Measurements from ENCODE around the gene THUMPD3. TPM values are rescaled to one million over a fixed set of nuclear protein-coding genes. Genes with fewer than 3 reads are reported as not detected.

The THUMPD3 gene, protein sequence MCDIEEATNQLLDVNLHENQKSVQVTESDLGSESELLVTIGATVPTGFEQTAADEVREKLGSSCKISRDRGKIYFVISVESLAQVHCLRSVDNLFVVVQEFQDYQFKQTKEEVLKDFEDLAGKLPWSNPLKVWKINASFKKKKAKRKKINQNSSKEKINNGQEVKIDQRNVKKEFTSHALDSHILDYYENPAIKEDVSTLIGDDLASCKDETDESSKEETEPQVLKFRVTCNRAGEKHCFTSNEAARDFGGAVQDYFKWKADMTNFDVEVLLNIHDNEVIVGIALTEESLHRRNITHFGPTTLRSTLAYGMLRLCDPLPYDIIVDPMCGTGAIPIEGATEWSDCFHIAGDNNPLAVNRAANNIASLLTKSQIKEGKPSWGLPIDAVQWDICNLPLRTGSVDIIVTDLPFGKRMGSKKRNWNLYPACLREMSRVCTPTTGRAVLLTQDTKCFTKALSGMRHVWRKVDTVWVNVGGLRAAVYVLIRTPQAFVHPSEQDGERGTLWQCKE
- total RNA-seq: 10 to 100 TPM; 46.1 to 52.0 TPM

DNA sequence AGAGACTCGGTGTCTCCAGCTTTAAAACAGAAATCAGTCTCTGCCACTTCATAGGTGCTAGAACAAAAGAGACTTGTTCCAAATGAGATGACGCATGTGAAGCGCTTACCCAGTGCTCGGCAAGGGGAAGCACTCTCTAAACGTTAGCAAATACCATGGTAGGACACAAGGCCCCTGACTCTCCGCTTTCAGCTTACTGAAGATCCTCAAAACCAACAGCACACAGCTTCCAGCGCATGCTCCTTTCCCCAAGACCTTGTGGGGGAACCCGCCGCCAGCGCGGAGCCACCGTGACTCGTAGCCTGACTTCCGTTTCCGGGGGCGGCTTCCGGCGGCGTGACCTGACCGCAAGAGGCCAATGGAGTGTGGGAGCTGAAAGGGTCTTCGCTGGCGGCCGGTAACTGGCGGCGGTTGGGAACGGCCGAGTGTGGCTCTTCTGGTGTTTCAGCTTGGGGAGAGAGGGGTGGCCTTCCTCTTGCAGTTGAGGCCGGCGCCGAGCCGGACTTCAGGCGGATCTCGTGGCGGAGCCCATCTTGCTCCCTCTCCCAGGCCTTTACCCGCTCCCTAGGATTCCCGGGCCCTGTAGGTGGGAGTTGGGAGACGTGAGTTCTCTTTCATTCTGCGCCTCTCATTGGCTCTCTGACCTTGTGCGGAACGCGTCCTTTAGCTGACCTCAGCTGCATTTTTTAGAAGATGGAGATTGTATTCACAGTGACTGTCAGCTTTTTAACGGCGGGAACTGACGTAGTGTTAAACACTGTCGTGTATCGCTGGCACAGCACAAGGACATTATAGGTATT is at the start of gene THUMPD3:
THUMPD3 (plus strand) TSS at position 324 of the 800 bp plus-strand sequence. CDS start 2,015 bp downstream, outside the sequence.
- CTCF ChIA-PET: interaction anchor here (0.7 to 3.1 kb wide), 12 partner anchors 10 to 141 kb away, joined by 3 to 52 read pairs (median 5); no protein-coding TSS in a partner anchor
- peaks cover 39% of the 10 kb centered on the region for H3K4me1 Mint-ChIP-seq
- peak within 1 kb of the TSS; percentile 98 for H3K27ac Mint-ChIP-seq
- no peaks in the 10 kb centered on the region for H3K27me3 Mint-ChIP-seq
- peaks cover 20% of the 10 kb centered on the region for H3K36me3 Mint-ChIP-seq
- DNase-seq (peak; percentile 96), ATAC-seq (peak; percentile 96)
- H3K9me3 Mint-ChIP-seq (ENCODE audit: low read depth): no peaks in the 10 kb centered on the region
- peak within 1 kb of the TSS; percentile 88 for H3K4me3 Mint-ChIP-seq

DNA sequence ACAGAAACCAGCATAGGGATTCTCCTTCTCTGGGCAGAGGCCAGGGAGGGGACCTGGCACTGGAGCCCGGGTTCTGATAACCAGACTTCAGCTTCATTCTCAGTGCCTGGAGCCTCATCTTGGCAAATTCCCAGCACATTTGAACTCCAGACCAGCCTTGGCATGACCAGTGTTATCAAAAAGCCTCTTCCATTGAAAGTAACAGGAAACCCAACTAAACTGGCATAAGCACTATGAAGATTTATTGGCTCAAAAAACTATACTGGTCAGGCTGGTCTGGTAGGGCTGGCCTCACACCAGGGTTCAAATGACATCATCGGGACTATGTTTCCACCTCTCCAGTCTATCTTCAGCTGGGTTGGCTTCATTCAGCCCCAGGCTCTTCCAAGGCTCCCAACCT is 48.1 kb upstream of the THUMPD3 start:
- CTCF ChIA-PET: interaction anchor here (3.6 kb wide), 1 partner anchor 12 kb away, joined by 18 read pairs; no protein-coding TSS in a partner anchor
- no peak for ATAC-seq

DNA sequence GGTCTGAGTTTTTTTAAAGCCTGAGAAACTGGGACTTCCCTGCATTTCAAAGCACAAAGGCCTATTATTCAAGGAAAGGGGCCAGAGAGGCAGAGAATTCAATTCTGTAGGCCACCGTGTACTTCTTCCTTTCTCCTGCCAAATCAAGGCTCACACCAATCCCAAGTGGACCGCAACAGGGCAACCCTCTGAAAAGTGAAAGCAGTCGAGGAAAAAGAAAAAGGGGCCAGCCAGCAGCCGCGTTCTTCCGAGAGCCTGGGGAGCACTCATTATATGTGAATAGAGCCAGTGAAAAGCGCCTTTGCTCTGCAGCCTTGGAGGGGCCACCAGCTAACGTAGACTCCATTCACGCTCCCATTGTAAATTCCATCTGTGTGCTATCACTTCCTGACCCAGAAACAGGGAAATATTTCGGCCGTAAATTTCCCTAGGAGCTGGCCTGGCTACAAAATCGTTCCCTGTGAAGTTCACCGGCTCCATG is 45.9 kb upstream of the THUMPD3 start:
- Mint-ChIP-seq H3K4me1 (no peaks in the 10 kb centered on the region), H3K27me3 (peaks cover 2% of the 10 kb centered on the region)
- CTCF ChIA-PET: interaction anchor here (0.7 to 0.8 kb wide), 2 partner anchors 14 to 15 kb away, joined by 3 to 4 read pairs; no protein-coding TSS in a partner anchor

More for the DNA sequence above, 48.1 kb upstream of the THUMPD3 start:
- DNase-seq: no peak
- Mint-ChIP-seq H3K9me3 (ENCODE audit: low read depth) (no peaks in the 10 kb centered on the region), H3K4me1 (no peaks in the 10 kb centered on the region), H3K36me3 (no peaks in the 10 kb centered on the region), H3K27me3 (peaks cover 4% of the 10 kb centered on the region), H3K4me3 (no peak overlapping the region), H3K27ac (no peak overlapping the region)

DNA sequence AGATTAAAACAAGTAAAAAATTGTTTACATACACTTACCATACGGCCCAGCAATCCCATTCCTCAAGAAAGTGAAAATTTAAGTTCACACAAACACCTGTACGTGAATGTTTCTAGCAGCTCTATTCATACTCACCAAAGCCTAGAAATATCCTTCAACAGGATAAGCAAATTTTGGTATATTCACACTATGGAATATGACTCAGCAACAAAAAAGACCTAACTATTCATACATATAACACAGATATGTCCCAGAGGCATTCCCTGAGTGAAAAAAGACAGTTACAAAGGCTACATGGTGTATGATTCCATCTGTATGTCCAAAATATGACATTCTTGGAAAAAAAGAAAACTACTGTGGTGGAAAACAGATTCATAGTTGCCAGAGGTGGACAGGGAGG is 40.1 kb upstream of the THUMPD3 start:
- Mint-ChIP-seq H3K36me3 (peaks cover 3% of the 10 kb centered on the region), H3K4me1 (no peaks in the 10 kb centered on the region), H3K27me3 (no peaks in the 10 kb centered on the region), H3K4me3 (no peak overlapping the region), H3K9me3 (ENCODE audit: low read depth) (peaks cover 3% of the 10 kb centered on the region), H3K27ac (no peak overlapping the region)
- no peak for ATAC-seq
- CTCF ChIA-PET: no interaction called here
- DNase-seq: no peak

More for the DNA sequence above, 45.9 kb upstream of the THUMPD3 start:
- H3K27ac Mint-ChIP-seq: no peak overlapping the region
- ATAC-seq: no peak
- H3K36me3 Mint-ChIP-seq: no peaks in the 10 kb centered on the region
- DNase-seq: no peak
- H3K9me3 Mint-ChIP-seq (ENCODE audit: low read depth): no peaks in the 10 kb centered on the region
- no peak overlapping the region for H3K4me3 Mint-ChIP-seq

DNA sequence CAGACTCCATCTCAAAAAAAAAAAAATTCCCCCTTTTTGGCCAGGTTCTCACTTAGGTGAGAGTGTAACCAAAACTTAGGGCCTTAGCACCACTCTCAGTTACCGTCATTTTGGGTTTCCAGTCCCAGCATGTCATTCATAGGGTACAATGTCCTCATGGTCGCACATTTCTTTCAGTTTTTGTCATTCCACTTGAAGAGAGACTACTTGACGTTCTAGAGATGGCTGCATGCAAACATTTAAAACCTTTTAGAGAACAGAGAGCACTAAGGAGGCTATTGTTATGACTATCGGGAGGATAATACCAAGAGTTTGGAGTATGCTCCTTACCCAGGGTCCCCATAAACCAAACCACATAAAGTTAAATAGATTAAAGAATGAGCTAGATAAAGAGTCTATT is 37.9 kb upstream of the THUMPD3 start:
- Mint-ChIP-seq H3K36me3 (peaks cover 3% of the 10 kb centered on the region), H3K4me3 (no peak overlapping the region), H3K27ac (no peak overlapping the region), H3K27me3 (peaks cover 11% of the 10 kb centered on the region), H3K4me1 (no peaks in the 10 kb centered on the region), H3K9me3 (ENCODE audit: low read depth) (peaks cover 3% of the 10 kb centered on the region)
- ATAC-seq (no peak), DNase-seq (no peak)
- CTCF ChIA-PET: no interaction called here

DNA sequence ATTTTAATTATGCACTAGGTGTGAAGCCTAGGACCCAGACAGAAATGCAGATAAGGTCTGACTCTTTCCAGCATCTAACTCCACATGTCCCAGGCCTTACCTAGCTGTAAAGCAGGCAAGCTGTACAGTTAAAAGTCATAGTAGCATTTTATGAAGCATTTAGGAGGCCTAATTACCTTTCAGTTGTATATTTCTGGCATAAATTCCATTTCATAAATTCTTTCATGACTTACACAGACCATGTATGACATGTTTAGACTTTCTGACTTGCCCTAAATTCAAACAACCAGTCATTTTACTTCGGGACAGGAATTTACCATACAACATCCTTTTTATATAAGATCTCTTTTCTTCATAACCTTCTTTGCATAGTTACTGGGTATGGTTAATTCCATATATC is 35.3 kb upstream of the THUMPD3 start:
- ATAC-seq: no peak
- CTCF ChIA-PET: interaction anchor here (1.5 kb wide), 1 partner anchor 26 kb away, joined by 3 read pairs; no protein-coding TSS in a partner anchor
- H3K27ac Mint-ChIP-seq: no peak overlapping the region

DNA sequence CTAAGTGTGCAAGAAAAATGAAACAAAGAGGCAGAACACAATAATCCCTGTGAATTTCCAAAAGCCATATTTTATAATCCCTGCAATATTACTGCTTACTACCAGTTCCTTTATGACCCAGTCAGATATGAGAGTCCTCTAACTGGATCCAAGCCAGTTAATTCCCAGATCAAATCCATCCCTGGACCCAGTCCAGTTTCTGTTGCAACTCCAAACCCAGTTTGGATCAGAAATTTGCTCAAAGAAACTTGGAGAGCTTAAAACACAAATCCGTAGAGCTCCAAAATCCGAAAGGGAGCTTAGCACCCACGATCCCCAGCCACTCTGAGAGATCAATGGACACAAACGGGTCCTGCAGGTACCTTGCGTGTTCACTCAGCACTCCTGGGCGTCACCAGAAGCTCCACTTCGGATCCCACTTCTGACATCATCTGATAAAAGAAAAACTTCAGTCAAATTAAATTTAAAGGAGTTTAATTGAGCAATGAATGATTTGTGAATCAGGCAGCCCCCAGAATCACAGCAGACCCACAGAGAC is 32.6 kb upstream of the THUMPD3 start:
- Mint-ChIP-seq H3K27ac (no peak overlapping the region), H3K4me3 (no peak overlapping the region), H3K36me3 (peaks cover 3% of the 10 kb centered on the region), H3K9me3 (ENCODE audit: low read depth) (peaks cover 3% of the 10 kb centered on the region), H3K4me1 (no peaks in the 10 kb centered on the region), H3K27me3 (peaks cover 23% of the 10 kb centered on the region)
- CTCF ChIA-PET: interaction anchor here (0.7 to 1.3 kb wide), 3 partner anchors 10 to 341 kb away, joined by 3 to 4 read pairs (median 3); no protein-coding TSS in a partner anchor
- no peak for DNase-seq
- ATAC-seq: no peak

More for the DNA sequence above, 35.3 kb upstream of the THUMPD3 start:
- Mint-ChIP-seq H3K4me1 (no peaks in the 10 kb centered on the region), H3K27me3 (peaks cover 19% of the 10 kb centered on the region), H3K9me3 (ENCODE audit: low read depth) (peaks cover 3% of the 10 kb centered on the region), H3K4me3 (no peak overlapping the region), H3K36me3 (peaks cover 3% of the 10 kb centered on the region)
- no peak for DNase-seq

DNA sequence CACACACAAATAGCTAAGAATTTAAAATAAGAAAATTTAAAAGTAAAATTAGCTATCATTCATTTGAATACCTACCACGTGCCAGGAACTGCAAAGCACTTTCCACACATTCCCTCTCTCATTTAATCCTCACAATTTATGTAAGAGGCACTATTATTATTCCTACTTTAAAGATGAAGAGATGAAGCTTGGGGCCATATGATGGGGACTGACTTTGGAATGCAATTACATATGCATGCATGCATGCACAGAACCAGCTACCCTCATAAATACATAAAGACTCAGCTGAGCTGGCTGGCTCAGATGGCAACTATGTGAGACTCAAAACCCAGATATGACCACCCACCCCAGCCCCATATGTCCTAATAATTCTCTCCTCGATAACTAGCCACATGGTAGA is 31.7 kb upstream of the THUMPD3 start:
- peaks cover 3% of the 10 kb centered on the region for H3K9me3 Mint-ChIP-seq (ENCODE audit: low read depth)
- no peak overlapping the region for H3K27ac Mint-ChIP-seq
- H3K36me3 Mint-ChIP-seq: peaks cover 3% of the 10 kb centered on the region
- DNase-seq (no peak), ATAC-seq (no peak)
- CTCF ChIA-PET: interaction anchor here (1.3 kb wide), 1 partner anchor 9 kb away, joined by 4 read pairs; no protein-coding TSS in a partner anchor
- H3K4me1 Mint-ChIP-seq: no peaks in the 10 kb centered on the region
- no peak overlapping the region for H3K4me3 Mint-ChIP-seq
- peaks cover 23% of the 10 kb centered on the region for H3K27me3 Mint-ChIP-seq

DNA sequence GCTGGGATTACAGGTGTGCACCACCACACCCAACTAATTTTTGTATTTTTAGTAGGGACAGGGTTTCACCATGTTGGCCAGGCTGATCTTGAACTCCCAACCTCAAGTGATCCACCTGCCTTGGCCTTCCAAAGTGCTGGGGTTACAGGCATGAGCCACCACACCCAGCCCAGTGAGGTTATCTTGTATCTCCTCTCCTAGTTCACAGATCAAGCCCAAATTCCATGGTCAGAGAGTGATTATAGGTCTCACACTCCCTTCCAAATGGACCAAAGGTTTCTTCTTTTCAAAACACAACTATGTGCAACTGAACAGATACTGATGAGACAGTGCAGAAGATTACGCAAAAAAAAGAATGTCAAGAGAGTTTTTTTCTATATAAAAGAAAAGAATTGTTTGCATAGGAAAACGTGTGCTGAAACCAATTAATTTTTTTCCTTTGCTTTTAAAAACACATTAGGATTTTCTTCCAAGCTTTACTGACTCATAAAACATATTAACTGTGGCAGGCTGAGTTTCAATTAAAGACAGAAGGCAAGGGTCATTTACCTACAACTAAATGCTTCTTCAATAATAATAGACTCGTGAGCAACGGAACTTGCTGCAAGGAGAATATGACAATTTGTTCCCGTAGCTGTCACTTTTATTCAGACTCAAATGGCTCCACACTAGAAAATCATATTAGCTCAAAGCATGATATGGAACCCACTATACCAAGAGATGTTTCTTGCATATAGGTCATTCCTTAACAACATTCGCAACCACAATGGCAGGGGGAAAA is 30.4 kb upstream of the THUMPD3 start:
- Mint-ChIP-seq H3K4me3 (no peak overlapping the region), H3K36me3 (no peaks in the 10 kb centered on the region), H3K4me1 (no peaks in the 10 kb centered on the region), H3K27ac (no peak overlapping the region), H3K9me3 (ENCODE audit: low read depth) (no peaks in the 10 kb centered on the region), H3K27me3 (peaks cover 23% of the 10 kb centered on the region)
- ATAC-seq (no peak), DNase-seq (no peak)
- CTCF ChIA-PET: no interaction called here

DNA sequence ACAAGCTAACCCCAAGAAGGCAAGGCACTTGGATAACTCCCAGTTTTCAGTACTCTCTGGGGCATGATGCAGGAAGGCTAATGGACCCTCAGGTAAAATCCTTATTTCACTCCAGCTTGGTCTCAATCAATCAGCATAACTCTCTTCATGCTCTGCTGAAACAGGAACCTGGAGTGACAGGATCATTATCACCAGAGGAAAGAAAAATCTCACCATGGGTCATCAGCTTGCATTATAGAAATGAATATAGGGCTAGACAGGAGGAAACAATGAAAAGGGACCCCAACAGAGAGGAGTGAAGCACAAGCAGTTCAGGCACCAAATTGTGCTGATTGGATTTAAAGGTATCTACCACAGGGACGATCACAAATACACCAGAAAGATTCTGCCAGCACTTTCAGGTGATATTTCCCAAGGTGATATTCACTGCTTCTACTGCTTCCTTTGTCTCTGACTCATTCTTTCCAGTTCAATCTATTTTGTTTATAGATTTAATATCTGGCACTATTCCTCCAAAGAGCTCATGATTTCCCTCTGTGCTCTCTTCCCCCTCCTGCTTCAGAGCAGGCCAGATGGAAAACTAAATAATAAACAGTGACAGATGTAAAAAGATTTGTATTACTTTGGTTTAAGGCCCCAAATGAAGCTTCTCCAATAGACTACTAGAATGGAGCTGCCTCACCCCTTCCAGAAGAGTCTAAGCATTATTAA is 22.9 kb upstream of the THUMPD3 start:
- ATAC-seq: no peak
- no peaks in the 10 kb centered on the region for H3K4me1 Mint-ChIP-seq
- H3K27ac Mint-ChIP-seq: no peak overlapping the region
- H3K36me3 Mint-ChIP-seq: no peaks in the 10 kb centered on the region
- H3K27me3 Mint-ChIP-seq: no peaks in the 10 kb centered on the region
- H3K9me3 Mint-ChIP-seq (ENCODE audit: low read depth): no peaks in the 10 kb centered on the region
- DNase-seq: no peak
- CTCF ChIA-PET: interaction anchor here (1.4 to 1.5 kb wide), 2 partner anchors 9 to 13 kb away, joined by 4 read pairs; no protein-coding TSS in a partner anchor
- no peak overlapping the region for H3K4me3 Mint-ChIP-seq

DNA sequence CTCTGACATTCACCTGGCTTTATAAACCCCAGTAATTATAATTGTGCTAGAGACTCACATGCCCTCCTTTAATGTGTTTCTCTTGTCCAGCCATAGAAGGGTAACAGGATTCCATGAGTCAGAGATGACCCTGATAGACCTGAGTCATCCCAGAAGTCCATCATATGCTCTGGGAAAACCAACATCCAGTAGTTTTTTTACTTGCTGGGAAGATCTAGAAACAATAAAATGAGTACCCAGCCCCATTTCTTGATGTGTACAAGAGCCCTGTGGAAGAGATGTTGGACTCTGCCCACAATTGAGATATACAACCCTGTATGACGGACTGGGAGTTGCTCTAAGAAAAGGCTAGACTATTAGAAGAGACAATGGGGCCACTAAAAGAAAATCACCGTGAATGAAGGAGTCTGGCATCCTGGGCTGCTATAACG is 22.4 kb upstream of the THUMPD3 start:
- no peak for DNase-seq
- no peaks in the 10 kb centered on the region for H3K27me3 Mint-ChIP-seq
- no peak overlapping the region for H3K4me3 Mint-ChIP-seq
- H3K36me3 Mint-ChIP-seq: no peaks in the 10 kb centered on the region
- no peak for ATAC-seq
- no peak overlapping the region for H3K27ac Mint-ChIP-seq
- H3K9me3 Mint-ChIP-seq (ENCODE audit: low read depth): no peaks in the 10 kb centered on the region
- H3K4me1 Mint-ChIP-seq: no peaks in the 10 kb centered on the region
- CTCF ChIA-PET: interaction anchor here (1.4 to 1.5 kb wide), 2 partner anchors 10 to 13 kb away, joined by 4 read pairs; no protein-coding TSS in a partner anchor

DNA sequence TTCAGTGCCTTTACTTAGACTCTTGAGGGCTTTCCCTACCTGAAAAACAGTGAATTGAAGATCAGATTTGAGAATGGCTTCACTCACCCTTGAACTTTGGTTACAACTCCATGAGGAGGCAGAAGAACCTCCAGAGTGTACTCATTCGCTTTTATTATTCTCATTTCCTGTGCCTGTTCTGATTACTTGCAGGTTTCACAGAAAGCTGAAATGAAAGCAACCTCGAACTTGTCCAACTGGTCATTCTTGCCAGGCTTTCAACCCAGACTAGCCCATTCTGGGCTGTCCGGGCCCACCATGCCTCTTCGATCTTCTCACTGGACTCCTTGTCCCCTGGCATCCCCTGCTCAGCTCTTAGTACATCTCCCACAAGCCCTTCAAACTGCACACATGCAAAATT is 20.2 kb upstream of the THUMPD3 start:
- Mint-ChIP-seq H3K4me3 (no peak overlapping the region), H3K27me3 (no peaks in the 10 kb centered on the region), H3K4me1 (peaks cover 1% of the 10 kb centered on the region), H3K27ac (no peak overlapping the region), H3K36me3 (no peaks in the 10 kb centered on the region), H3K9me3 (ENCODE audit: low read depth) (no peaks in the 10 kb centered on the region)
- CTCF ChIA-PET: interaction anchor here (1.0 to 1.5 kb wide), 3 partner anchors 9 to 14 kb away, joined by 3 to 4 read pairs (median 3); no protein-coding TSS in a partner anchor
- ATAC-seq (peak; percentile 27), DNase-seq (no peak)
